NCI-H748 (cell line): ENCODE data around the gene NGDN.
A peak's percentile ranks its signal among the peaks of the same experiment; 100 is the strongest.

Experiments
- DNase-seq: peaks from one replicate; lab custom pipeline; 2025; ENCODE audit not compliant: unreplicated experiment; lab: John Stamatoyannopoulos, UW

The NGDN gene

GRCh38 chr14:23468704-23469126 is 788 bp upstream of the NGDN start:
- DNase-seq = no peak

- DNase-seq = no peak
Observed at GRCh38 chr14:23469906-23470403, 452 bp downstream of the NGDN start.

GRCh38 chr14:23470947-23471346 is 1.4 kb downstream of the NGDN start:
- no peak for DNase-seq

- peak; percentile 63 for DNase-seq
Observed at GRCh38 chr14:23478109-23478759, 8.7 kb downstream of the NGDN start.

GRCh38 chr14:23481362-23481970 is 12.0 kb downstream of the NGDN start:
- no peak for DNase-seq

GRCh38 chr14:23481979-23482822 is 12.7 kb downstream of the NGDN start:
- no peak for DNase-seq

- no peak for DNase-seq
Observed at GRCh38 chr14:23482823-23483148, 13.3 kb downstream of the NGDN start.

GRCh38 chr14:23483236-23483854 is 13.8 kb downstream of the NGDN start:
- DNase-seq = peak; percentile 72

- no peak for DNase-seq
Observed at GRCh38 chr14:23485326-23485725, 15.8 kb downstream of the NGDN start.

- DNase-seq = no peak
Observed at GRCh38 chr14:23486036-23486435, 16.5 kb downstream of the NGDN start.

GRCh38 chr14:23487216-23487615 is 17.7 kb downstream of the NGDN start:
- DNase-seq = no peak

GRCh38 chr14:23492618-23493272 is 23.2 kb downstream of the NGDN start:
- peak; percentile 29 for DNase-seq

GRCh38 chr14:23494223-23494622 is 24.7 kb downstream of the NGDN start:
- DNase-seq = no peak

GRCh38 chr14:23512156-23512555 is 42.7 kb downstream of the NGDN start:
- DNase-seq = peak; percentile 77

- DNase-seq = peak; percentile 23
Observed at GRCh38 chr14:23513005-23513817, 43.7 kb downstream of the NGDN start.

GRCh38 chr14:23513818-23514643 is 44.5 kb downstream of the NGDN start:
- no peak for DNase-seq

- no peak for DNase-seq
Observed at GRCh38 chr14:23514644-23514957, 45.1 kb downstream of the NGDN start.

- no peak for DNase-seq
Observed at GRCh38 chr14:23517650-23518326, 48.3 kb downstream of the NGDN start.

- no peak for DNase-seq
Observed at GRCh38 chr14:23518709-23519108, 49.2 kb downstream of the NGDN start.
